H1 (cell line): ENCODE data around the gene TMTC2. TPM values are rescaled to one million over a fixed set of nuclear protein-coding genes. Genes with fewer than 3 reads are reported as not detected.

ENCODE experiments used
- CTCF ChIA-PET: fragments of 300-600 bp; sonication (Branson Sonifier 250); formaldehyde crosslinking; loops from one replicate; lab custom pipeline; 2021; ENCODE audit not compliant: partially characterized antibody; lab: Charles Lee
- POLR2A ChIA-PET: fragments of 300-600 bp; sonication (Branson Sonifier 250); formaldehyde crosslinking; loops from one replicate; lab custom pipeline; 2021; ENCODE audit warnings: inconsistent platforms; ENCODE audit not compliant: partially characterized antibody; lab: Charles Lee
- DNase-seq, 2 experiments: peaks; one replicate each; pipeline versions ENCODE4 v3.0.0 to v3.0.0-alpha.2; 2010 to 2022; ENCODE audit warnings: low spot score in 2 of 2, low read depth in 1 of 2, mixed read lengths in 1 of 2
- FAIRE-seq: peaks from 2 replicates; lab custom pipeline; 2011; peaks lifted over from hg19 to GRCh38; lab: Jason Lieb, UNC
- H2AFZ ChIP-seq: 2 replicates; pipeline ENCODE4 v1.8.1; 2012; ENCODE audit warnings: low read length, inconsistent platforms
- H2AK5ac ChIP-seq: 2 replicates; pipeline ENCODE4 v1.6.1; 2013; ENCODE audit warnings: low read depth, low read length
- H2BK120ac ChIP-seq: replicated peaks from 2 replicates; pipeline ENCODE3; 2013; ENCODE audit warnings: low read depth, low read length, inconsistent platforms
- H2BK12ac ChIP-seq: 2 replicates; pipeline ENCODE4 v1.6.1; 2013; ENCODE audit warnings: low read depth, low read length
- H2BK15ac ChIP-seq: 2 replicates; pipeline ENCODE4 v1.6.1; 2013; ENCODE audit warnings: low read length
- H2BK20ac ChIP-seq: 2 replicates; pipeline ENCODE4 v1.6.1; 2013; ENCODE audit warnings: low read length
- H2BK5ac ChIP-seq: 2 replicates; pipeline ENCODE4 v1.6.1; 2013; ENCODE audit warnings: low read depth, low read length
- H3K14ac ChIP-seq: 2 replicates; pipeline ENCODE4 v1.6.1; 2013; ENCODE audit warnings: inconsistent platforms; ENCODE audit not compliant: insufficient read length
- H3K18ac ChIP-seq: 2 replicates; pipeline ENCODE4 v1.6.1; 2013; ENCODE audit warnings: low read length; ENCODE audit errors: extremely low read depth
- H3K23ac ChIP-seq: 2 replicates; pipeline ENCODE4 v1.6.1; 2013; ENCODE audit warnings: inconsistent platforms; ENCODE audit not compliant: insufficient read length
- H3K23me2 ChIP-seq: 2 replicates; pipeline ENCODE4 v1.6.1; 2013; ENCODE audit warnings: low read depth, low read length
- H3K27ac ChIP-seq: 2 replicates; pipeline ENCODE4 v1.6.1; 2011; ENCODE audit warnings: low read depth, low read length, inconsistent platforms
- H3K27me3 ChIP-seq, 4 experiments: replicated peaks in 1 of 4; 1 replicate in 1 of 4; 2 replicates in 3 of 4; pipeline versions ENCODE4 v1.6.1 to v1.8.1; 2011 to 2013; ENCODE audit warnings: low read length in 3 of 4, mild to moderate bottlenecking in 3 of 4, inconsistent platforms in 2 of 4, mixed read lengths in 2 of 4, moderate library complexity in 1 of 4; ENCODE audit not compliant: control insufficient read depth in 3 of 4, insufficient read depth in 3 of 4; ENCODE audit errors: extremely low read depth in 1 of 4
- H3K36me3 ChIP-seq, 4 experiments: 2 replicates each; pipeline versions ENCODE4 v1.6.1 to v1.8.1; 2011 to 2013; ENCODE audit warnings: mild to moderate bottlenecking in 4 of 4, low read length in 3 of 4, moderate library complexity in 2 of 4, control low read depth in 1 of 4, inconsistent platforms in 1 of 4; ENCODE audit not compliant: insufficient read depth in 4 of 4, control insufficient read depth in 2 of 4
- H3K4ac ChIP-seq: replicated peaks from 2 replicates; pipeline ENCODE3; 2013; ENCODE audit warnings: low read length, low read depth, mixed read lengths, inconsistent platforms; ENCODE audit not compliant: insufficient read length
- H3K4me1 ChIP-seq, 4 experiments: replicated peaks in 1 of 4; 1 replicate in 1 of 4; 2 replicates in 3 of 4; pipeline versions ENCODE4 v1.6.1 to v1.8.1; 2011 to 2013; ENCODE audit warnings: low read length in 3 of 4, inconsistent platforms in 2 of 4, mixed read lengths in 1 of 4; ENCODE audit not compliant: insufficient read depth in 4 of 4, control insufficient read depth in 3 of 4
- H3K4me2 ChIP-seq, 2 experiments: 2 replicates each; pipeline versions ENCODE4 v1.6.1 to v1.8.1; 2011 to 2013; ENCODE audit warnings: low read depth in 2 of 2, low read length in 2 of 2, control low read depth in 1 of 2, inconsistent platforms in 1 of 2, mild to moderate bottlenecking in 1 of 2; ENCODE audit not compliant: insufficient read depth in 1 of 2
- H3K4me3 ChIP-seq, 4 experiments: fragments of 200-600, 300-600 bp in 1 of 4; sonication (generic), shearing (Covaris generic), sonication (Bioruptor Twin) in 1 of 4; 2 replicates each; pipeline versions ENCODE4 v1.5.1 to v1.8.1; 2011 to 2016; ENCODE audit warnings: low read length in 4 of 4, low read depth in 3 of 4, control low read depth in 2 of 4, inconsistent platforms in 2 of 4, mild to moderate bottlenecking in 2 of 4, mixed read lengths in 1 of 4, moderate library complexity in 1 of 4; ENCODE audit not compliant: insufficient read depth in 2 of 4; ENCODE audit errors: extremely low read depth in 1 of 4
- H3K56ac ChIP-seq: replicated peaks from 2 replicates; pipeline ENCODE3; 2013; ENCODE audit warnings: low read depth, mild to moderate bottlenecking, mixed read lengths, low read length, inconsistent platforms; ENCODE audit not compliant: insufficient read length
- H3K79me1 ChIP-seq: 2 replicates; pipeline ENCODE4 v1.6.1; 2013; ENCODE audit warnings: low read depth, low read length, control low read depth
- H3K79me2 ChIP-seq, 2 experiments: 2 replicates each; pipeline versions ENCODE4 v1.6.1 to v1.8.1; 2012 to 2013; ENCODE audit warnings: low read length in 2 of 2, mild to moderate bottlenecking in 2 of 2, inconsistent platforms in 1 of 2; ENCODE audit not compliant: insufficient read depth in 2 of 2, control insufficient read depth in 1 of 2
- H3K9ac ChIP-seq, 4 experiments: replicated peaks in 1 of 4; 1 replicate in 1 of 4; 2 replicates in 3 of 4; pipeline versions ENCODE4 v1.6.1 to v1.8.1; 2011 to 2013; ENCODE audit warnings: low read depth in 3 of 4, low read length in 3 of 4, control low read depth in 2 of 4, mild to moderate bottlenecking in 2 of 4, moderate library complexity in 2 of 4, inconsistent platforms in 1 of 4; ENCODE audit errors: extremely low read depth in 1 of 4
- H3K9me3 ChIP-seq, 2 experiments: 2 replicates each; pipeline versions ENCODE4 v1.6.1 to v1.8.1; 2012 to 2013; ENCODE audit warnings: mild to moderate bottlenecking in 2 of 2, moderate library complexity in 2 of 2, control low read depth in 1 of 2, inconsistent platforms in 1 of 2, low read depth in 1 of 2, low read length in 1 of 2, mixed read lengths in 1 of 2; ENCODE audit not compliant: insufficient read depth in 2 of 2
- H4K20me1 ChIP-seq, 2 experiments: replicated peaks in 1 of 2; 2 replicates each; pipeline versions ENCODE3 to v1.8.1; 2011 to 2013; ENCODE audit warnings: inconsistent platforms in 2 of 2, low read length in 2 of 2, mild to moderate bottlenecking in 1 of 2; ENCODE audit not compliant: insufficient read depth in 2 of 2, control insufficient read depth in 1 of 2
- H4K5ac ChIP-seq: 2 replicates; pipeline ENCODE4 v1.6.1; 2013; ENCODE audit warnings: low read length, low read depth, mixed read lengths, inconsistent platforms; ENCODE audit not compliant: insufficient read length
- H4K8ac ChIP-seq: 2 replicates; pipeline ENCODE4 v1.8.0; 2013; ENCODE audit warnings: mild to moderate bottlenecking, moderate library complexity, low read length, inconsistent platforms; ENCODE audit not compliant: insufficient read depth; ENCODE audit errors: extremely low read depth
- H4K91ac ChIP-seq: replicated peaks from 2 replicates; pipeline ENCODE3; 2013; ENCODE audit warnings: low read length, mixed read lengths, inconsistent platforms; ENCODE audit not compliant: insufficient read length
- ASH2L ChIP-seq: fragments of 200-600, 300-600 bp; sonication (generic); IDR thresholded peaks from one replicate; pipeline ENCODE4 v1.7.1; 2017; ENCODE audit warnings: low read length
- CBX5 ChIP-seq: fragments of 300-800, 300-1000 bp; sonication (generic); IDR thresholded peaks from 2 replicates; pipeline ENCODE4 v1.7.1; 2016; ENCODE audit warnings: antibody characterized with exemption, low read length, low read depth
- CHD2 ChIP-seq: IDR thresholded peaks from 2 replicates; pipeline ENCODE4 v1.6.1; 2012; ENCODE audit warnings: low read length, improper control_type of control experiment
- CTBP2 ChIP-seq: IDR thresholded peaks from 2 replicates; pipeline ENCODE4 v1.7.0; 2011; ENCODE audit warnings: borderline replicate concordance, mild to moderate bottlenecking, moderate library complexity, mixed read lengths, low read length; ENCODE audit not compliant: insufficient read depth, insufficient read length
- GTF2F1 ChIP-seq: IDR thresholded peaks from 2 replicates; pipeline ENCODE4 v1.6.1; 2012; ENCODE audit warnings: low read depth, low read length, improper control_type of control experiment, borderline replicate concordance
- POU5F1 ChIP-seq: IDR thresholded peaks from 2 replicates; pipeline ENCODE4 v1.6.1; 2011; ENCODE audit warnings: low read depth, mild to moderate bottlenecking, low read length, moderate library complexity
- RNF2 ChIP-seq: fragments of 200-900, 300-1000 bp; sonication (generic); IDR thresholded peaks from 2 replicates; pipeline ENCODE4 v1.7.1; 2016; ENCODE audit warnings: borderline replicate concordance, low read depth, mild to moderate bottlenecking, antibody characterized with exemption, low read length; ENCODE audit not compliant: poor library complexity, severe bottlenecking; ENCODE audit errors: missing control alignments
- RXRA ChIP-seq: IDR thresholded peaks from 2 replicates; pipeline ENCODE4 v1.6.1; 2011; ENCODE audit warnings: low read depth, mild to moderate bottlenecking, low read length, moderate library complexity; ENCODE audit not compliant: insufficient read depth
- SP2 ChIP-seq: IDR thresholded peaks from 2 replicates; pipeline ENCODE4 v1.6.1; 2012; ENCODE audit warnings: mild to moderate bottlenecking, low read length, inconsistent platforms
- TEAD4 ChIP-seq: IDR thresholded peaks from 2 replicates; pipeline ENCODE4 v1.6.1; 2012; ENCODE audit warnings: low read depth, low read length, inconsistent platforms, mixed read lengths
- YY1 ChIP-seq: IDR thresholded peaks from 2 replicates; pipeline ENCODE4 v1.6.1; 2011; ENCODE audit warnings: low read depth, mild to moderate bottlenecking, low read length
- WGBS, 2 experiments: shearing (Covaris generic) in 1 of 2; methylation state at CpG; one replicate each; pipeline versions ENCODE4 v1.1.6 to v1.1.7; 2013 to 2015; ENCODE audit warnings: low lambda C conversion rate in 2 of 2, mixed read lengths in 2 of 2, inconsistent platforms in 1 of 2, low coverage in 1 of 2, missing lambda C conversion rate in 1 of 2; ENCODE audit not compliant: insufficient replicate concordance in 2 of 2, insufficient coverage in 1 of 2, insufficient read length in 1 of 2; ENCODE audit errors: extremely low coverage in 1 of 2, missing lambda C conversion rate in 1 of 2; 5-methylcytosine and 5-hydroxymethylcytosine counted together
- polyA plus RNA-seq, 7 experiments: library from polyadenylated mRNA; depleted of rRNA in 3 of 7; stranded (reverse) in 5 of 7; unstranded in 2 of 7; fragments of >200 nt in 5 of 7; fragments of 200-250 nt in 2 of 7; gene quantifications; 1 replicate in 5 of 7; 2 replicates in 1 of 7; 4 replicates in 1 of 7; pipeline versions ENCODE4 v1.2.1 to v1.2.3, GENCODE V29; 2011 to 2013; ENCODE audit warnings: missing spikeins in 2 of 7, mixed read lengths in 2 of 7
- total RNA-seq: library from RNA; stranded (reverse); fragmentation: NEBNext Ultra II Directional; extraction: Animal tissue kit (Norgen Biotek cat#: 25700); gene quantifications from 2 replicates; pipeline ENCODE4 v1.2.1, GENCODE V29; 2021
- TF ChIP-seq, protein P1 (sequence below), 3 experiments: IDR thresholded peaks; 1 replicate in 2 of 3; 2 replicates in 1 of 3; pipeline versions ENCODE4 v1.5.1 to v1.6.1; 2011; ENCODE audit warnings: low read length in 3 of 3, mild to moderate bottlenecking in 3 of 3, inconsistent platforms in 2 of 3, low read depth in 1 of 3, moderate library complexity in 1 of 3; ENCODE audit not compliant: insufficient read depth in 1 of 3; ENCODE audit errors: control extremely low read depth in 1 of 3

TMTC2 gene
- total and polyA plus RNA-seq, 2 of the 8 experiments (the other 6 are each of a cell fraction or from before 2014, with no cell fraction given): 2.3 to 3.9 TPM

DNA sequence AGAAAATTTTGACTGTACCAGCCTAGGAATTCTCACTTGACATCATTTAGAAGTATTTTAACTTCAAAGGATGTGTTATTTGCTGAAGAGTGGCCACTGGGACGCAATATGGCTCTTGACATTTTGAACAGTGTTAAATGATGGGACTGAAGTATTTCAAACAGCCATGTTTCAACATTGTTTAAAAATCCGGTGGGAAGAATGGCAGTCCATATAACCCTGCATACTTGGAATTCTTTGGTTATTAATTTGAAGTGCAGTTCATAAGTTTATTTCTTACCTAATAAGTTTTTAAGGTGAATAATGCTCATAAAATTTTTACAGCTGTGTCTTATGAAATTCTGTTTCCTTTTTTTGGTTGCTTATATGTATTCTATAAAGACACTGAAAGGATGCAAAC, 8.3 kb downstream of the TMTC2 start:
- Histone ChIP-seq H2AFZ (no peak overlapping the region), H4K5ac (no peak overlapping the region), H3K56ac (no peak overlapping the region), H3K4ac (no peak overlapping the region), H2BK12ac (no peak overlapping the region), H3K79me1 (no peaks in the 10 kb centered on the region), H3K23me2 (no peaks in the 10 kb centered on the region), H4K91ac (no peak overlapping the region), H4K20me1 (no peaks in the 10 kb centered on the region), H2BK15ac (no peak overlapping the region), H3K9me3 (no peaks in the 10 kb centered on the region), H3K9ac (no peak overlapping the region), H4K8ac (no peak overlapping the region), H3K4me2 (no peak overlapping the region), H2BK20ac (no peak overlapping the region), H2BK120ac (no peak overlapping the region), H3K4me1 (no peaks in the 10 kb centered on the region; a peak in 1 of 7 replicates), H3K27ac (no peak overlapping the region), H3K18ac (no peak overlapping the region), H2BK5ac (no peak overlapping the region), H3K23ac (no peak overlapping the region), H2AK5ac (no peak overlapping the region), H3K4me3 (no peak overlapping the region), H3K14ac (no peak overlapping the region), H3K27me3 (no peaks in the 10 kb centered on the region), H3K79me2 (no peaks in the 10 kb centered on the region; a peak in 1 of 4 replicates), H3K36me3 (no peaks in the 10 kb centered on the region; a peak in 1 of 8 replicates)
- DNase-seq: no peak
- WGBS, 2 experiments: 93% methylated on average over 2 of the region's 2 CpGs; no CpG with 5 or more reads in 1 of the 2 experiments
- no peak for FAIRE-seq
- ChIA-PET CTCF (interaction anchor here (0.7 to 1.2 kb wide), 2 partner anchors 9 kb away, joined by 3 read pairs; no protein-coding TSS in a partner anchor), POLR2A (no interaction called here)
- TF ChIP-seq YY1 (no peak), RXRA (no peak), TEAD4 (no peak), POU5F1 (no peak), CTBP2 (no peak), CBX5 (no peak), GTF2F1 (no peak), ASH2L (no peak), CHD2 (no peak), SP2 (no peak), RNF2 (no peak)
- TF ChIP-seq, protein P1, sequence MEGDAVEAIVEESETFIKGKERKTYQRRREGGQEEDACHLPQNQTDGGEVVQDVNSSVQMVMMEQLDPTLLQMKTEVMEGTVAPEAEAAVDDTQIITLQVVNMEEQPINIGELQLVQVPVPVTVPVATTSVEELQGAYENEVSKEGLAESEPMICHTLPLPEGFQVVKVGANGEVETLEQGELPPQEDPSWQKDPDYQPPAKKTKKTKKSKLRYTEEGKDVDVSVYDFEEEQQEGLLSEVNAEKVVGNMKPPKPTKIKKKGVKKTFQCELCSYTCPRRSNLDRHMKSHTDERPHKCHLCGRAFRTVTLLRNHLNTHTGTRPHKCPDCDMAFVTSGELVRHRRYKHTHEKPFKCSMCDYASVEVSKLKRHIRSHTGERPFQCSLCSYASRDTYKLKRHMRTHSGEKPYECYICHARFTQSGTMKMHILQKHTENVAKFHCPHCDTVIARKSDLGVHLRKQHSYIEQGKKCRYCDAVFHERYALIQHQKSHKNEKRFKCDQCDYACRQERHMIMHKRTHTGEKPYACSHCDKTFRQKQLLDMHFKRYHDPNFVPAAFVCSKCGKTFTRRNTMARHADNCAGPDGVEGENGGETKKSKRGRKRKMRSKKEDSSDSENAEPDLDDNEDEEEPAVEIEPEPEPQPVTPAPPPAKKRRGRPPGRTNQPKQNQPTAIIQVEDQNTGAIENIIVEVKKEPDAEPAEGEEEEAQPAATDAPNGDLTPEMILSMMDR (IDR thresholded peaks at IDR 0.05; ENCODE audit: control extremely low read depth in 1 of 3, insufficient read depth in 1 of 3, low read depth in 1 of 3, low read length in 3 of 3): no peak
